GM19324 (cell line): Measurements from ENCODE around the gene GUCD1.

Source experiments
- ATAC-seq: cut with Tn5 transposase; IDR thresholded peaks from one replicate; pipeline ENCODE4 v1.9.1; 2021; ENCODE audit warnings: mild to moderate bottlenecking, moderate library complexity; ENCODE audit not compliant: unreplicated experiment, low FRiP score

Gene GUCD1

GRCh38 chr22:24591286-24591830, 36.4 kb upstream of the GUCD1 start:
- no peak for ATAC-seq

- ATAC-seq, result no peak
These were observed 35.7 kb upstream of the GUCD1 start for GRCh38 chr22:24590596-24591173.

GRCh38 chr22:24589518-24590030, 34.6 kb upstream of the GUCD1 start:
- ATAC-seq, result no peak

GRCh38 chr22:24588757-24589481, 34.0 kb upstream of the GUCD1 start:
- ATAC-seq, result no peak

- no peak for ATAC-seq
These were observed 33.4 kb upstream of the GUCD1 start for GRCh38 chr22:24588381-24588756.

GRCh38 chr22:24587948-24588347, 33.0 kb upstream of the GUCD1 start:
- no peak for ATAC-seq

- ATAC-seq, result no peak
These were observed 32.3 kb upstream of the GUCD1 start for GRCh38 chr22:24587251-24587650.

GRCh38 chr22:24585927-24586546, 31.1 kb upstream of the GUCD1 start:
- ATAC-seq, result no peak

- no peak for ATAC-seq
These were observed 30.5 kb upstream of the GUCD1 start for GRCh38 chr22:24585461-24585860.

- no peak for ATAC-seq
These were observed 30.0 kb upstream of the GUCD1 start for GRCh38 chr22:24584871-24585411.

- no peak for ATAC-seq
These were observed 29.3 kb upstream of the GUCD1 start for GRCh38 chr22:24584166-24584790.

- ATAC-seq, result no peak
These were observed 28.6 kb upstream of the GUCD1 start for GRCh38 chr22:24583221-24584165.

GRCh38 chr22:24582056-24582814, 27.3 kb upstream of the GUCD1 start:
- no peak for ATAC-seq

GRCh38 chr22:24580276-24580675, 25.3 kb upstream of the GUCD1 start:
- no peak for ATAC-seq

- ATAC-seq, result no peak
These were observed 24.3 kb upstream of the GUCD1 start for GRCh38 chr22:24579258-24579601.

GRCh38 chr22:24578355-24579257, 23.7 kb upstream of the GUCD1 start:
- ATAC-seq, result no peak

GRCh38 chr22:24576778-24577177, 21.8 kb upstream of the GUCD1 start:
- no peak for ATAC-seq

- ATAC-seq, result no peak
These were observed 16.3 kb upstream of the GUCD1 start for GRCh38 chr22:24571266-24571665.
